ENCODE results near the gene CORO7. TPM values are rescaled to one million over a fixed set of nuclear protein-coding genes. Genes with fewer than 3 reads are reported as not detected.

The CORO7 gene
- total RNA-seq, 1 donor from 2014 or later: 35.1 TPM

DNA sequence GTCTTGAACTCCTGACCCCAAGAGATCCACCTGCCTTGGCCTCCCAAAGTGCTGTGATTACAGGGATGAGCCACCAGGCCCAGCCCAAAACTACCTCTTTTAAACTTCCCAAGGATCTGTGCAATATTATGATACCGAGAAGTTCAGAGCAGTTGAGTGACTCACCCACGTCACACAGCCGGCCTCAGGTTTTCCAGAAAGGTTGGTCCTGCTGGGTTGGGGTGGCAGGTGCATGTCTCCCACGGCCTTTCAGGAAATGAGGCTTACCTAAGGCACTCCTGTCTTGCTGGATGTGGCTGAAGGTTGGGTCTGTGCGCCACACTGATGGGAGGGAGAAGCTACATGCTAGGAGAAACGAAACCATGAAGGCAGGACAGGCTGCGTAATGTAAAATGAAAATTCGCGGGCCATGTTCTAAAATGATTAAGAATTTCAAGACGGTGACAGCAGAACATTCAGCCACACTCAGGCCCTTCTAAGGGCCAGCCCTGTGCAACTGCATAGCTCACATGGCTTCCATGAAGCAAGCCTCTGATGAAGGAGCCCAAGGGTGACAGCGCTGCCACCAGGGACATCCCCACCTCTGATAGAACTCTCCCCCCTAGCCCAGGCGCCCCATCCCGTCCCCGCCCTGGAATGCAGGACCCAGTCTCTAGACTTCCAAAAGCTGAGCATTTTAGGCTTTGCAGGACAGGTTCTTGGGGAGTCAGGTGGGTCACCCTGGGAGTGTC, 107.1 kb downstream of the CORO7 start:
- Mint-ChIP-seq H3K36me3 (no peaks in the 10 kb centered on the region), H3K27ac (peak overlapping the region; percentile 72), H3K4me3 (peak overlapping the region; percentile 10), H3K4me1 (peaks cover 31% of the 10 kb centered on the region), H3K9me3 (no peaks in the 10 kb centered on the region), H3K27me3 (ENCODE audit: low read depth) (no peaks in the 10 kb centered on the region)
- no peak for TF ChIP-seq CTCF (IDR thresholded peaks at IDR 0.05; ENCODE audit: unreplicated experiment)
- no peak for DNase-seq (ENCODE audit: low spot score in 2 of 2, unreplicated experiment in 2 of 2)

- H3K27me3 Mint-ChIP-seq (ENCODE audit: low read depth): no peaks in the 10 kb centered on the region
Observed at GRCh38 chr16:4307215-4308037, 109.0 kb downstream of the CORO7 start.

GRCh38 chr16:4306470-4307214, 109.8 kb downstream of the CORO7 start:
- peaks cover 35% of the 10 kb centered on the region for H3K4me1 Mint-ChIP-seq
- no peaks in the 10 kb centered on the region for H3K27me3 Mint-ChIP-seq (ENCODE audit: low read depth)
- H3K9me3 Mint-ChIP-seq: no peaks in the 10 kb centered on the region
- H3K36me3 Mint-ChIP-seq: no peaks in the 10 kb centered on the region
- peak overlapping the region; percentile 99 for H3K27ac Mint-ChIP-seq
- peak overlapping the region; percentile 83 for H3K4me3 Mint-ChIP-seq
- no peak for TF ChIP-seq CTCF (IDR thresholded peaks at IDR 0.05; ENCODE audit: unreplicated experiment)
- no peak for DNase-seq (ENCODE audit: low spot score in 2 of 2, unreplicated experiment in 2 of 2)

More at GRCh38 chr16:4307215-4308037, 109.0 kb downstream of the CORO7 start:
- Mint-ChIP-seq H3K9me3 (no peaks in the 10 kb centered on the region), H3K4me3 (peak overlapping the region; percentile 83), H3K36me3 (no peaks in the 10 kb centered on the region), H3K27ac (peak overlapping the region; percentile 99), H3K4me1 (peaks cover 35% of the 10 kb centered on the region)
- no peak for TF ChIP-seq CTCF (IDR thresholded peaks at IDR 0.05; ENCODE audit: unreplicated experiment)
- peak; percentile 96 to 97 for DNase-seq (ENCODE audit: low spot score in 2 of 2, unreplicated experiment in 2 of 2)

Other genes with a start within 250 kb of the CORO7 start
- gene SRL, start 174.5 kb downstream of the CORO7 start, total RNA-seq: 1.7 to 1.8 TPM (median 1.8 TPM) in 3 replicates
- gene TFAP4, start 143.6 kb downstream of the CORO7 start, total RNA-seq: 28.8 to 33.7 TPM (median 29.5 TPM) in 3 replicates
- gene GLIS2, start 100.5 kb downstream of the CORO7 start, total RNA-seq: 78.2 to 80.3 TPM (median 79.6 TPM) in 3 replicates
- gene PAM16, start 65.3 kb downstream of the CORO7 start, total RNA-seq: 31.8 to 35.6 TPM (median 33.6 TPM) in 3 replicates
- gene VASN, start 44.7 kb downstream of the CORO7 start, total RNA-seq: 36.7 to 37.6 TPM (median 37.5 TPM) in 3 replicates
- 34.7 to 37.7 TPM (median 35.3 TPM) in 3 replicates for gene DNAJA3, start 9.3 kb upstream of the CORO7 start, total RNA-seq
- gene NMRAL1, start 58.0 kb upstream of the CORO7 start, total RNA-seq: 55.3 to 59.1 TPM (median 56.0 TPM) in 3 replicates
- gene HMOX2, start 59.8 kb upstream of the CORO7 start, total RNA-seq: 26.3 to 30.9 TPM (median 27.5 TPM) in 3 replicates
- 24.2 to 28.2 TPM (median 27.0 TPM) in 3 replicates for gene CDIP1, start 122.2 kb upstream of the CORO7 start, total RNA-seq
- 0.45 to 0.95 TPM (median 0.58 TPM) in 3 replicates for gene C16orf96, start 139.7 kb upstream of the CORO7 start, total RNA-seq
- 51.3 to 59.3 TPM (median 53.1 TPM) in 3 replicates for gene UBALD1, start 198.3 kb upstream of the CORO7 start, total RNA-seq
- 110 to 121 TPM (median 117 TPM) in 3 replicates for gene MGRN1, start 208.2 kb upstream of the CORO7 start, total RNA-seq

Data from mesothelial cell of epicardium (in vitro differentiated cells).